Adrenal gland (tissue), 12 donors: ENCODE results near the gene MBP. TPM values are rescaled to one million over a fixed set of nuclear protein-coding genes. Genes with fewer than 3 reads are reported as not detected.
"Not testable (repeated sequence)": the region's sequence is repeated elsewhere in the genome, so short reads cannot be mapped to it uniquely, and the experiment has no call there.

Experiments used
- DNase-seq, 7 donors: peaks; one replicate each; pipeline ENCODE4 v3.0.0-alpha.2; 2019 to 2020
- H3K27ac ChIP-seq, 5 donors: fragments of 200-600 bp; sonication (generic) in 4 of 5; 1 replicate in 3 of 5; 2 replicates in 2 of 5; pipeline versions ENCODE4 v1.5.1 to v1.8.0; 2016 to 2020; ENCODE audit warnings: mild to moderate bottlenecking in 1 of 5
- H3K27me3 ChIP-seq: fragments of 200-600 bp; 2 replicates; pipeline ENCODE4 v1.8.0; 2021
- H3K36me3 ChIP-seq, 2 donors: fragments of 200-600 bp; replicated peaks in 1 of 2; 1 replicate in 1 of 2; 2 replicates in 1 of 2; pipeline versions ENCODE4 v1.5.1 to v1.8.0; 2018 to 2022
- H3K4me1 ChIP-seq, 2 donors: fragments of 200-600 bp; replicated peaks in 1 of 2; 1 replicate in 1 of 2; 2 replicates in 1 of 2; pipeline versions ENCODE4 v1.5.1 to v1.8.0; 2018 to 2021
- H3K4me3 ChIP-seq, 4 donors: fragments of 200-600 bp; sonication (generic) in 3 of 4; one replicate each; pipeline ENCODE4 v1.5.1; 2016 to 2018
- H3K9me3 ChIP-seq, 3 donors: fragments of 200-600 bp; sonication (generic) in 1 of 3; replicated peaks in 1 of 3; 1 replicate in 2 of 3; 2 replicates in 1 of 3; pipeline versions ENCODE4 v1.5.1 to v1.8.0; 2016 to 2021
- CTCF ChIP-seq, 6 experiments: fragments of 450-650 bp in 4 of 6; fragments of 200-600 bp in 2 of 6; sonication (generic) in 1 of 6; IDR thresholded peaks; 1 replicate in 5 of 6; 2 replicates in 1 of 6; pipeline versions ENCODE4 v1.5.1 to v1.8.0; 2016 to 2021; ENCODE audit warnings: antibody characterized with exemption in 6 of 6, mild to moderate bottlenecking in 2 of 6, moderate library complexity in 1 of 6
- POLR2A ChIP-seq, 2 donors: fragments of 450-650 bp; IDR thresholded peaks; one replicate each; pipeline ENCODE4 v1.6.1; 2017; ENCODE audit warnings: antibody characterized with exemption in 2 of 2, mild to moderate bottlenecking in 2 of 2, moderate library complexity in 1 of 2
- WGBS, 4 donors: extraction: QIAGEN DNeasy Blood & Tissue Kit in 2 of 4; methylation state at CpG; one replicate each; pipeline versions ENCODE4 v1.1.5 to v1.1.7; 2013 to 2017; 5-methylcytosine and 5-hydroxymethylcytosine counted together
- intact Hi-C, 2 donors: fragments of 100-400 bp; cut with DNase I; formaldehyde crosslinking; loops; one replicate each; pipeline versions ENCODE4 v1.14.1 to v1.15.0; 2022 to 2023
- polyA plus RNA-seq, 3 donors: library from polyadenylated mRNA; stranded (reverse); fragments of 200-250 nt in 2 of 3; fragments of 350-450 nt in 1 of 3; fragmentation: Illumina TruSeq in 1 of 3; extraction: RNeasy Lipid Tissue Mini Kit (QIAGEN cat#74804) in 1 of 3; gene quantifications; one replicate each; pipeline ENCODE4 v1.2.3, GENCODE V29; 2013 to 2014
- total RNA-seq, 9 donors: library from RNA; depleted of rRNA in 4 of 9; stranded (reverse); fragments of >200 nt in 4 of 9; fragments of 120-200 nt in 1 of 9; fragmentation: NEBNext Ultra II Directional in 1 of 9; extraction: Animal tissue kit (Norgen Biotek cat#: 25700) in 1 of 9; gene quantifications; one replicate each; pipeline versions ENCODE4 v1.1.0 to v1.2.4, GENCODE V29; 2013 to 2023
- donor health status: healthy with polysubstance abuse.
- donor health status: Bipolar disorder and iron deficiency.
- donor health status: DM: yes; HTN: yes; CAD: no.
- donor health status: DM: no; HTN: no; CAD: no.
- donor health status: DM: no; HTN: no; CAD: no.
- donor health status: DM: yes; HTN: yes; CAD: no.

MBP gene
- total and polyA plus RNA-seq, 12 donors: 1.8 to 23.7 (median 13.7) TPM

GRCh38 chr18:77020561-77020960 lies 112.0 kb downstream of the MBP start:
- no peak for DNase-seq
- Histone ChIP-seq H3K27ac (no peak overlapping the region), H3K4me1 (no peaks in the 10 kb centered on the region), H3K9me3 (no peaks in the 10 kb centered on the region), H3K36me3 (no peaks in the 10 kb centered on the region), H3K27me3 (no peaks in the 10 kb centered on the region), H3K4me3 (no peak overlapping the region)
- WGBS, 4 donors: 55 to 83% (median 77%) methylated on average over 4 to 11 of the region's 11 CpGs
- intact Hi-C loops: no loop called here
- TF ChIP-seq CTCF (IDR thresholded peaks at IDR 0.05): no peak
- no peak for TF ChIP-seq POLR2A (IDR thresholded peaks at IDR 0.05)

DNA sequence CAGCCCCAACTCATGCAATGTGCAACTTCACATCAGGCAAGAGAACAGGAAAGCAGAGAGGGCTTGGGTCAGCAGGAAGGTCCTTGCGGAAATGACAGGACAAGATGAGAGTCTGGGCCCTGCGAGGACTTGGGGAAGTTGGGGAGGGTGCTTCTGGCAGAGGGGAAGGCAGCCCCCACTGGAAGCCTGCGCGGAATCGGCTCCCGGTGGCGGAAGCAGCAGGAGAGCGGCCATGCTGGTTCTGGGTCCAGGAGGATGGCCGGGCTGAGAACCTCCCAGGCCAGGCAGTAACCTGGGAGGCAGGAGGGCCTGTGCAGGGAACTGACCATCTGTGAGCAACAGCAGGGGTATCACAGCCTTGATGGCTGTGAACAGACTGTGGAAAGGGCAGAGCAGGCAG lies 112.9 kb downstream of the MBP start:
- no peaks in the 10 kb centered on the region for H3K27me3 ChIP-seq
- H3K4me3 ChIP-seq: no peak overlapping the region
- no peaks in the 10 kb centered on the region for H3K36me3 ChIP-seq
- no peak for TF ChIP-seq CTCF (IDR thresholded peaks at IDR 0.05)
- TF ChIP-seq POLR2A (IDR thresholded peaks at IDR 0.05): no peak
- DNase-seq: peak in 1 of 7 donors; percentile 21
- no peak overlapping the region for H3K27ac ChIP-seq
- H3K9me3 ChIP-seq: no peaks in the 10 kb centered on the region
- no peaks in the 10 kb centered on the region for H3K4me1 ChIP-seq
- 88 to 94% (median 90%) methylated on average over 3 to 9 of the region's 9 CpGs for WGBS, 4 donors
- intact Hi-C loops: no loop called here

GRCh38 chr18:77018650-77019049 lies 113.9 kb downstream of the MBP start:
- H3K27ac ChIP-seq, H3K9me3 ChIP-seq, H3K36me3 ChIP-seq, H3K4me3 ChIP-seq, H3K4me1 ChIP-seq, DNase-seq, H3K27me3 ChIP-seq, intact Hi-C loops: not testable (repeated sequence)

GRCh38 chr18:77017355-77017754 lies 115.2 kb downstream of the MBP start:
- 65 to 88% (median 80%) methylated on average over 6 of the region's 6 CpGs for WGBS, 4 donors

More at GRCh38 chr18:77017355-77017754, 115.2 kb downstream of the MBP start:
- TF ChIP-seq CTCF (IDR thresholded peaks at IDR 0.05) (no peak), POLR2A (IDR thresholded peaks at IDR 0.05) (no peak)
- Histone ChIP-seq H3K4me1 (peaks cover 0 to 15% of the 10 kb centered on the region in 2 donors), H3K36me3 (no peaks in the 10 kb centered on the region), H3K4me3 (no peak overlapping the region), H3K27ac (no peak overlapping the region), H3K9me3 (no peaks in the 10 kb centered on the region), H3K27me3 (no peaks in the 10 kb centered on the region)
- intact Hi-C loops: no loop called here
- no peak for DNase-seq
